HEK293T (cell line): ENCODE measurements around the gene FDXACB1.

Experiments used
- CTCF ChIA-PET: fragments of 350-600 bp; formaldehyde crosslinking; extraction: SDS; loops from one replicate; lab custom pipeline; 2021; ENCODE audit warnings: antibody characterized with exemption, inconsistent platforms; lab: Yijun Ruan, JAX
- POLR2A ChIA-PET: fragments of 350-600 bp; formaldehyde crosslinking; extraction: SDS; loops from one replicate; lab custom pipeline; 2020; ENCODE audit warnings: antibody characterized with exemption, inconsistent platforms; lab: Yijun Ruan, JAX
- DNase-seq: peaks from one replicate; pipeline ENCODE4 v3.0.0; 2012; ENCODE audit warnings: mixed read lengths; ENCODE audit errors: extremely low spot score
- ARNT ChIP-seq: fragments of 450-650 bp; IDR thresholded peaks from 2 replicates; pipeline ENCODE4 v1.6.1; 2017; ENCODE audit warnings: mild to moderate bottlenecking
- BHLHE40 ChIP-seq: fragments of 450-650 bp; IDR thresholded peaks from 2 replicates; pipeline ENCODE4 v1.6.1; 2016; ENCODE audit warnings: mild to moderate bottlenecking, moderate library complexity, borderline replicate concordance
- CTBP1 ChIP-seq: fragments of 450-650 bp; IDR thresholded peaks from 2 replicates; pipeline ENCODE4 v1.6.1; 2016; ENCODE audit warnings: borderline replicate concordance
- ELF4 ChIP-seq: fragments of 450-650 bp; IDR thresholded peaks from 2 replicates; pipeline ENCODE4 v1.6.1; 2017; ENCODE audit warnings: antibody characterized with exemption
- FOXA1 ChIP-seq: fragments of 450-650 bp; IDR thresholded peaks from 2 replicates; pipeline ENCODE4 v1.6.1; 2016; ENCODE audit warnings: mild to moderate bottlenecking
- FOXK2 ChIP-seq: fragments of 450-650 bp; IDR thresholded peaks from 2 replicates; pipeline ENCODE4 v1.6.1; 2016; ENCODE audit warnings: mild to moderate bottlenecking
- FOXM1 ChIP-seq: fragments of 450-650 bp; IDR thresholded peaks from 2 replicates; pipeline ENCODE4 v1.6.1; 2017; ENCODE audit warnings: mild to moderate bottlenecking, borderline replicate concordance
- HDGF ChIP-seq: fragments of 450-650 bp; IDR thresholded peaks from 2 replicates; pipeline ENCODE4 v1.6.1; 2017; ENCODE audit warnings: antibody characterized with exemption, borderline replicate concordance
- L3MBTL2 ChIP-seq: fragments of 450-650 bp; conservative IDR thresholded peaks from 2 replicates; pipeline ENCODE4 v1.6.1; 2016; ENCODE audit warnings: mild to moderate bottlenecking
- LEF1 ChIP-seq: fragments of 450-650 bp; IDR thresholded peaks from 2 replicates; pipeline ENCODE4 v1.6.1; 2017; ENCODE audit warnings: mild to moderate bottlenecking, borderline replicate concordance
- NFRKB ChIP-seq: fragments of 450-650 bp; IDR thresholded peaks from 2 replicates; pipeline ENCODE4 v1.6.1; 2016; ENCODE audit warnings: mild to moderate bottlenecking, moderate library complexity
- SP1 ChIP-seq: fragments of 450-650 bp; IDR thresholded peaks from 2 replicates; pipeline ENCODE4 v1.6.1; 2017
- SUZ12 ChIP-seq: fragments of 450-650 bp; IDR thresholded peaks from 2 replicates; pipeline ENCODE4 v1.6.1; 2016; ENCODE audit warnings: mild to moderate bottlenecking
- TARDBP ChIP-seq: fragments of 450-650 bp; IDR thresholded peaks from 2 replicates; pipeline ENCODE4 v1.6.1; 2016
- ZNF384 ChIP-seq: fragments of 450-650 bp; IDR thresholded peaks from 2 replicates; pipeline ENCODE4 v1.6.1; 2016
- TF ChIP-seq, protein P1 (sequence below): fragments of 450-650 bp; IDR thresholded peaks from 2 replicates; pipeline ENCODE4 v1.6.1; 2016

FDXACB1 gene

DNA sequence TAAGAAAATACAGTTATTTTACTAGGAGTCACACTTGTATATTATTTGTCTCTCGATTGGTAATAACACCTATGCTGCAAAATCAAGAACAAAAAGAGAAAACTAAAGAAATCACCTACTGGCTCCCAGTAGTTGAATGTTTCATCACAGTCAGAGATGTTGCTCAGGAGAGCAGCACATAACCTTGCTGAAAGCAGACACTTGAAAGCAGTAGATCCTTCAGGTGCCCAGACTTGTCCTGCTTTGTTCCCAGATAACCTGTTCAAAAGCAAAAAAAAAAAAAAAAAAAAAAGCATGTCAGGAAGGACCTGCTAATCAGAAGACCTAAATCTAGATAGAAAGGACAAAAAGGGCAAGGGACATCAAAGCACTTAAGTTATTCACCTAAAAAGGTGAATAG, 8.9 kb downstream of the FDXACB1 start:
- DNase-seq = no peak
- TF ChIP-seq LEF1 (no peak), BHLHE40 (no peak), ARNT (no peak), NFRKB (no peak), FOXM1 (no peak), HDGF (no peak), L3MBTL2 (no peak), FOXK2 (no peak), SP1 (no peak), FOXA1 (no peak), SUZ12 (no peak), ELF4 (no peak), ZNF384 (no peak), CTBP1 (no peak), TARDBP (no peak)
- TF ChIP-seq, protein P1, sequence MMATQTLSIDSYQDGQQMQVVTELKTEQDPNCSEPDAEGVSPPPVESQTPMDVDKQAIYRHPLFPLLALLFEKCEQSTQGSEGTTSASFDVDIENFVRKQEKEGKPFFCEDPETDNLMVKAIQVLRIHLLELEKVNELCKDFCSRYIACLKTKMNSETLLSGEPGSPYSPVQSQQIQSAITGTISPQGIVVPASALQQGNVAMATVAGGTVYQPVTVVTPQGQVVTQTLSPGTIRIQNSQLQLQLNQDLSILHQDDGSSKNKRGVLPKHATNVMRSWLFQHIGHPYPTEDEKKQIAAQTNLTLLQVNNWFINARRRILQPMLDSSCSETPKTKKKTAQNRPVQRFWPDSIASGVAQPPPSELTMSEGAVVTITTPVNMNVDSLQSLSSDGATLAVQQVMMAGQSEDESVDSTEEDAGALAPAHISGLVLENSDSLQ = no peak
- POLR2A ChIA-PET = interaction anchor here (0.7 to 1.8 kb wide), 7 partner anchors 9 to 155 kb away, joined by 3 to 6 read pairs (median 4); partner anchors contain the start of genes CFAP68 and DLAT
- CTCF ChIA-PET = interaction anchor here (0.6 to 0.7 kb wide), 2 partner anchors 147 to 1298 kb away, joined by 4 to 6 read pairs; no protein-coding TSS in a partner anchor

GRCh38 chr11:111860257-111860656, 18.7 kb downstream of the FDXACB1 start:
- POLR2A ChIA-PET = no interaction called here
- DNase-seq = no peak
- TF ChIP-seq LEF1 = no peak
- CTCF ChIA-PET = no interaction called here

DNA sequence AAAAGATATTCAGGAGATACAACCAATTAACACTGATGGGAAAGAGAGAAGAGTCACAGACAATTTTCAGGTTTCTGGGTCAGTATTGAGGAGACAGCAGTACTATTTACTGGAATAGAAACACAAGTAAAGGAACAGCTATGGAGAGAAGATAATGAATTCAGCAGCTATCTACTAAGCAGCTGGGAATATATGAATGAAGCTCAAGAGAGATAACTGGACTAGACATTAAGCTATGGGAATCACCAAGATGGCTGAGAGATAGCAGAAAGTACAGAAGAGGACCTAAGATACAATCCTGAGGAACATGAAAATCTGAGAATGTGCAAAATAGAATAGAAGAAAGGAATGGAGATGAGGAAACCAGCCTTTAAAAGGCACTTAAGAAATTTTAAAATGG, 23.5 kb downstream of the FDXACB1 start:
- ChIA-PET CTCF (interaction anchor here (1.1 kb wide), 1 partner anchor 9 kb away, joined by 3 read pairs; no protein-coding TSS in a partner anchor), POLR2A (no interaction called here)
- TF ChIP-seq ARNT (no peak), FOXK2 (no peak), NFRKB (no peak), ZNF384 (no peak), TARDBP (no peak), L3MBTL2 (no peak)
- no peak for DNase-seq

GRCh38 chr11:111852103-111852502, 26.9 kb downstream of the FDXACB1 start:
- TF ChIP-seq ELF4 (no peak), SP1 (no peak), FOXA1 (no peak), FOXK2 (no peak), NFRKB (no peak), ZNF384 (no peak), FOXM1 (no peak), BHLHE40 (no peak), SUZ12 (no peak), ARNT (no peak), L3MBTL2 (no peak), LEF1 (no peak), CTBP1 (no peak), HDGF (no peak), TARDBP (no peak)
- TF ChIP-seq, protein P1 = no peak
- CTCF ChIA-PET = interaction anchor here (0.7 to 1.0 kb wide), 3 partner anchors 9 to 716 kb away, joined by 3 to 10 read pairs (median 3); no protein-coding TSS in a partner anchor
- POLR2A ChIA-PET = no interaction called here
- no peak for DNase-seq

DNA sequence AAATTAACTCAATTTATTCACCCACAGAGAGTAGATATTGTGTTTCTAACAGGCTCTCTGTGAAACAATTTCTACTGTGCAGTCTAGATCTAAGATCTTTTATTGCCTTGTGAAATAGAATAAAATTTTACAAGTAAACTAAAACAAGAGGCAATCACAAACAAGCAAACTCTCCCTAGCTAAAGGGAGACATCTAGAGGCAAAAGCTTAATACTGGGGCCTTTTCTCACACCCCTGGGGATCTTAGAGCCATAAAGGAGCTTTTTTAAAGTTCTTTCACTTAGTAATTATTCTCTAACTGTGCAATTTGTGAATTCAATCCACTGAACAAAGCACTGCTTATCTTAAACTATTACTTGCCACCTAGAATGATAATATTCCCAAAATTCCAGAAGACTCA, 27.3 kb downstream of the FDXACB1 start:
- no peak for DNase-seq
- TF ChIP-seq LEF1 (no peak), HDGF (no peak), BHLHE40 (no peak)
- POLR2A ChIA-PET = no interaction called here

GRCh38 chr11:111851067-111851466, 27.9 kb downstream of the FDXACB1 start:
- TF ChIP-seq SUZ12 (no peak), FOXM1 (no peak), ARNT (no peak), TARDBP (no peak), LEF1 (no peak), L3MBTL2 (no peak), CTBP1 (no peak), ELF4 (no peak), ZNF384 (no peak), FOXA1 (no peak), HDGF (no peak), FOXK2 (no peak), NFRKB (no peak), BHLHE40 (no peak), SP1 (no peak)
- TF ChIP-seq, protein P1 = no peak
- ChIA-PET CTCF (interaction anchor here (0.6 to 1.0 kb wide), 2 partner anchors 8 to 9 kb away, joined by 3 read pairs; no protein-coding TSS in a partner anchor), POLR2A (no interaction called here)
- no peak for DNase-seq

More for the DNA sequence above, 27.3 kb downstream of the FDXACB1 start:
- CTCF ChIA-PET = interaction anchor here (0.6 to 1.0 kb wide), 3 partner anchors 9 to 265 kb away, joined by 3 read pairs; no protein-coding TSS in a partner anchor
